Mesendoderm (in vitro differentiated cells): Measurements from ENCODE around the gene IPO11.

Experiments used
- DNase-seq: peaks from one replicate; pipeline ENCODE4 v3.0.0; 2013
- H2AK5ac ChIP-seq: 2 replicates; pipeline ENCODE4 v1.6.1; 2013; ENCODE audit warnings: low read length, inconsistent platforms
- H2BK120ac ChIP-seq: 2 replicates; pipeline ENCODE4 v1.6.1; 2013; ENCODE audit warnings: low read depth, mild to moderate bottlenecking, low read length, moderate library complexity, mixed read lengths
- H2BK15ac ChIP-seq: replicated peaks from 2 replicates; pipeline ENCODE4 v1.6.1; 2013; ENCODE audit warnings: low read depth, mild to moderate bottlenecking, moderate library complexity
- H2BK5ac ChIP-seq: 2 replicates; pipeline ENCODE4 v1.6.1; 2013; ENCODE audit warnings: low read length, inconsistent platforms
- H3K18ac ChIP-seq: 2 replicates; pipeline ENCODE4 v1.6.1; 2013; ENCODE audit warnings: mild to moderate bottlenecking, low read length, mixed read lengths
- H3K23ac ChIP-seq: one replicate; pipeline ENCODE4 v1.6.1; 2013; ENCODE audit warnings: low read length
- H3K27ac ChIP-seq: 2 replicates; pipeline ENCODE4 v1.5.1; 2013; ENCODE audit warnings: low read depth, mild to moderate bottlenecking, inconsistent platforms, low read length, moderate library complexity
- H3K27me3 ChIP-seq: 2 replicates; pipeline ENCODE4 v1.6.1; 2013; ENCODE audit warnings: low read length, control low read depth, mild to moderate bottlenecking, inconsistent platforms; ENCODE audit not compliant: insufficient read depth, poor library complexity
- H3K36me3 ChIP-seq: 2 replicates; pipeline ENCODE4 v1.6.1; 2013; ENCODE audit warnings: low read length, inconsistent platforms; ENCODE audit not compliant: control insufficient read depth, insufficient read depth
- H3K4ac ChIP-seq: one replicate; pipeline ENCODE4 v1.6.1; 2013; ENCODE audit warnings: low read depth, mild to moderate bottlenecking, low read length, moderate library complexity
- H3K4me1 ChIP-seq: 2 replicates; pipeline ENCODE4 v1.6.1; 2013; ENCODE audit warnings: low read depth, low read length, inconsistent platforms; ENCODE audit not compliant: control insufficient read depth
- H3K4me2 ChIP-seq: 2 replicates; pipeline ENCODE4 v1.6.1; 2013; ENCODE audit warnings: low read length
- H3K4me3 ChIP-seq: 2 replicates; pipeline ENCODE4 v1.5.1; 2013; ENCODE audit warnings: mild to moderate bottlenecking, low read length
- H3K56ac ChIP-seq: one replicate; pipeline ENCODE4 v1.6.1; 2013; ENCODE audit warnings: low read length
- H3K79me1 ChIP-seq: 2 replicates; pipeline ENCODE4 v1.6.1; 2013; ENCODE audit warnings: low read length, inconsistent platforms
- H3K79me2 ChIP-seq: 2 replicates; pipeline ENCODE4 v1.6.1; 2013; ENCODE audit warnings: mild to moderate bottlenecking, low read length; ENCODE audit not compliant: control insufficient read depth, insufficient read depth
- H3K9ac ChIP-seq: 2 replicates; pipeline ENCODE4 v1.6.1; 2013; ENCODE audit warnings: low read length, inconsistent platforms
- H4K5ac ChIP-seq: one replicate; pipeline ENCODE4 v1.6.1; 2013; ENCODE audit warnings: low read length
- H4K8ac ChIP-seq: one replicate; pipeline ENCODE4 v1.6.1; 2013; ENCODE audit warnings: low read depth, mild to moderate bottlenecking, control low read depth, low read length, moderate library complexity
- WGBS: extraction: QIAGEN DNeasy Blood & Tissue Kit; methylation state at CpG from one replicate; pipeline ENCODE4 v1.1.7; 2013; ENCODE audit warnings: low lambda C conversion rate, missing lambda C conversion rate; ENCODE audit not compliant: insufficient coverage; ENCODE audit errors: extremely low coverage; 5-methylcytosine and 5-hydroxymethylcytosine counted together

IPO11 gene

GRCh38 chr5:62627901-62628300, 215.3 kb downstream of the IPO11 start:
- Histone ChIP-seq H2AK5ac (no peak overlapping the region), H3K9ac (no peak overlapping the region), H3K18ac (no peak overlapping the region), H3K4me1 (peaks cover 4% of the 10 kb centered on the region), H3K27me3 (no peaks in the 10 kb centered on the region), H2BK15ac (no peak overlapping the region), H3K79me1 (no peaks in the 10 kb centered on the region), H3K79me2 (no peaks in the 10 kb centered on the region), H4K5ac (no peak overlapping the region), H4K8ac (no peak overlapping the region), H3K4me2 (no peak overlapping the region), H3K4ac (no peak overlapping the region), H3K23ac (no peak overlapping the region), H2BK120ac (no peak overlapping the region), H3K56ac (no peak overlapping the region), H3K4me3 (no peak overlapping the region), H3K27ac (no peak overlapping the region), H3K36me3 (no peaks in the 10 kb centered on the region), H2BK5ac (no peak overlapping the region)
- no CpG with 5 or more reads among the region's 5 CpGs for WGBS
- no peak for DNase-seq

GRCh38 chr5:62631909-62632580, 219.5 kb downstream of the IPO11 start:
- H3K79me1 ChIP-seq: no peaks in the 10 kb centered on the region
- H2BK120ac ChIP-seq: no peak overlapping the region
- H2BK15ac ChIP-seq: no peak overlapping the region
- no peak overlapping the region for H3K4ac ChIP-seq
- peak overlapping the region; percentile 28 for H3K18ac ChIP-seq
- no peak overlapping the region for H3K4me3 ChIP-seq
- H3K23ac ChIP-seq: no peak overlapping the region
- H3K9ac ChIP-seq: no peak overlapping the region
- H4K8ac ChIP-seq: no peak overlapping the region
- H3K56ac ChIP-seq: no peak overlapping the region
- H4K5ac ChIP-seq: no peak overlapping the region
- no peak overlapping the region for H2AK5ac ChIP-seq
- WGBS: no CpG with 5 or more reads among the region's 3 CpGs
- H3K27me3 ChIP-seq: no peaks in the 10 kb centered on the region
- no peak overlapping the region for H3K27ac ChIP-seq
- H3K79me2 ChIP-seq: no peaks in the 10 kb centered on the region
- H3K4me2 ChIP-seq: no peak overlapping the region
- H3K36me3 ChIP-seq: no peaks in the 10 kb centered on the region
- peak; percentile 44 for DNase-seq
- H2BK5ac ChIP-seq: no peak overlapping the region
- H3K4me1 ChIP-seq: no peaks in the 10 kb centered on the region

GRCh38 chr5:62633243-62633642, 220.7 kb downstream of the IPO11 start:
- Histone ChIP-seq H3K18ac (no peak overlapping the region), H2AK5ac (no peak overlapping the region), H3K56ac (no peak overlapping the region), H4K8ac (no peak overlapping the region), H3K23ac (no peak overlapping the region), H3K4me2 (no peak overlapping the region), H3K4me1 (no peaks in the 10 kb centered on the region), H3K27ac (no peak overlapping the region), H3K79me2 (no peaks in the 10 kb centered on the region), H4K5ac (no peak overlapping the region), H3K27me3 (no peaks in the 10 kb centered on the region), H2BK120ac (no peak overlapping the region), H2BK5ac (no peak overlapping the region), H3K4ac (no peak overlapping the region), H3K4me3 (no peak overlapping the region), H3K9ac (no peak overlapping the region), H3K36me3 (no peaks in the 10 kb centered on the region), H3K79me1 (no peaks in the 10 kb centered on the region), H2BK15ac (no peak overlapping the region)
- DNase-seq: no peak

- Histone ChIP-seq H3K4ac (no peak overlapping the region), H2BK15ac (no peak overlapping the region), H3K56ac (no peak overlapping the region), H3K36me3 (no peaks in the 10 kb centered on the region), H3K27me3 (no peaks in the 10 kb centered on the region), H3K79me2 (no peaks in the 10 kb centered on the region), H2AK5ac (no peak overlapping the region), H4K5ac (no peak overlapping the region), H2BK5ac (no peak overlapping the region), H3K4me3 (no peak overlapping the region), H3K9ac (no peak overlapping the region), H4K8ac (no peak overlapping the region), H3K4me1 (no peaks in the 10 kb centered on the region), H3K79me1 (no peaks in the 10 kb centered on the region), H3K4me2 (no peak overlapping the region), H2BK120ac (no peak overlapping the region), H3K18ac (no peak overlapping the region), H3K23ac (no peak overlapping the region), H3K27ac (no peak overlapping the region)
- DNase-seq: no peak
- WGBS: no CpG with 5 or more reads among the region's 4 CpGs
Measured at GRCh38 chr5:62640446-62640845, 227.9 kb downstream of the IPO11 start.

GRCh38 chr5:62642468-62642867, 229.9 kb downstream of the IPO11 start:
- Histone ChIP-seq H3K23ac (no peak overlapping the region), H3K36me3 (no peaks in the 10 kb centered on the region), H2BK5ac (no peak overlapping the region), H2AK5ac (no peak overlapping the region), H2BK15ac (no peak overlapping the region), H3K56ac (no peak overlapping the region), H3K4me2 (no peak overlapping the region), H3K79me2 (no peaks in the 10 kb centered on the region), H2BK120ac (no peak overlapping the region), H3K27me3 (no peaks in the 10 kb centered on the region), H3K79me1 (no peaks in the 10 kb centered on the region), H3K4ac (no peak overlapping the region), H3K18ac (no peak overlapping the region), H4K8ac (no peak overlapping the region), H3K27ac (no peak overlapping the region), H4K5ac (no peak overlapping the region), H3K9ac (no peak overlapping the region), H3K4me1 (no peaks in the 10 kb centered on the region), H3K4me3 (no peak overlapping the region)
- no CpG with 5 or more reads among the region's 6 CpGs for WGBS
- DNase-seq: no peak
